Smooth muscle cell (in vitro differentiated cells): Measurements from ENCODE around the gene PFN3. TPM values are rescaled to one million over a fixed set of nuclear protein-coding genes. Genes with fewer than 3 reads are reported as not detected.

ENCODE experiments used
- DNase-seq: peaks from one replicate; lab custom pipeline; 2025; ENCODE audit not compliant: unreplicated experiment; lab: John Stamatoyannopoulos, UW
- H2AFZ ChIP-seq: fragments of 200-600 bp; sonication (generic); 2 replicates; pipeline ENCODE4 v1.6.0; 2016; ENCODE audit warnings: antibody characterized with exemption, low read depth, mild to moderate bottlenecking
- H3F3A ChIP-seq: fragments of 200-600 bp; sonication (generic); 2 replicates; pipeline ENCODE4 v1.6.0; 2017; ENCODE audit warnings: antibody characterized with exemption, low read depth
- H3K27ac ChIP-seq: fragments of 200-600 bp; sonication (generic); 2 replicates; pipeline ENCODE4 v1.5.1; 2016; ENCODE audit warnings: low read depth, mild to moderate bottlenecking
- H3K27me3 ChIP-seq: fragments of 200-600 bp; sonication (generic); 2 replicates; pipeline ENCODE4 v1.6.1; 2016; ENCODE audit warnings: low read depth, mild to moderate bottlenecking
- H3K36me3 ChIP-seq: fragments of 200-600 bp; sonication (generic); 2 replicates; pipeline ENCODE4 v1.5.1; 2016; ENCODE audit warnings: low read depth
- H3K4me1 ChIP-seq: fragments of 200-600 bp; sonication (generic); 2 replicates; pipeline ENCODE4 v1.5.1; 2016; ENCODE audit warnings: low read depth
- H3K4me2 ChIP-seq: fragments of 200-600 bp; sonication (generic); 2 replicates; pipeline ENCODE4 v1.6.0; 2016; ENCODE audit warnings: mild to moderate bottlenecking
- H3K4me3 ChIP-seq: fragments of 200-600 bp; sonication (generic); 2 replicates; pipeline ENCODE4 v1.5.1; 2016; ENCODE audit warnings: mild to moderate bottlenecking
- H3K79me2 ChIP-seq: fragments of 200-600 bp; sonication (generic); 2 replicates; pipeline ENCODE4 v1.6.0; 2016; ENCODE audit warnings: low read depth, mild to moderate bottlenecking
- H3K9ac ChIP-seq: fragments of 200-600 bp; sonication (generic); 2 replicates; pipeline ENCODE4 v1.6.0; 2016; ENCODE audit warnings: low read depth
- H3K9me3 ChIP-seq: fragments of 200-600 bp; sonication (generic); replicated peaks from 2 replicates; pipeline ENCODE4 v1.5.1; 2016; ENCODE audit warnings: low read depth
- H4K20me1 ChIP-seq: fragments of 200-600 bp; sonication (generic); 2 replicates; pipeline ENCODE4 v1.6.0; 2016; ENCODE audit warnings: low read depth
- WGBS: methylation state at CpG from one replicate; pipeline ENCODE4 v1.1.7; 2016; ENCODE audit warnings: low lambda C conversion rate; 5-methylcytosine and 5-hydroxymethylcytosine counted together
- polyA plus RNA-seq: library from polyadenylated mRNA; unstranded; fragments of >200 nt; fragmentation: Nextera tagmentation; extraction: Ambion mirVana; gene quantifications from 2 replicates; pipeline ENCODE4 v1.2.1, GENCODE V29; 2016
- total RNA-seq: library from RNA; depleted of rRNA; stranded (reverse); fragments of >200 nt; gene quantifications from 2 replicates; pipeline ENCODE4 v1.2.3, GENCODE V29; 2014
- TF ChIP-seq, protein P1 (sequence below): fragments of 200-600 bp; sonication (generic); IDR thresholded peaks from 2 replicates; pipeline ENCODE4 v1.5.1; 2017; ENCODE audit warnings: borderline replicate concordance, mild to moderate bottlenecking, antibody characterized with exemption; ENCODE audit not compliant: insufficient read depth, poor library complexity, severe bottlenecking

The PFN3 gene
- total and polyA plus RNA-seq, 2 experiments from 2014 or later: not detected

DNA sequence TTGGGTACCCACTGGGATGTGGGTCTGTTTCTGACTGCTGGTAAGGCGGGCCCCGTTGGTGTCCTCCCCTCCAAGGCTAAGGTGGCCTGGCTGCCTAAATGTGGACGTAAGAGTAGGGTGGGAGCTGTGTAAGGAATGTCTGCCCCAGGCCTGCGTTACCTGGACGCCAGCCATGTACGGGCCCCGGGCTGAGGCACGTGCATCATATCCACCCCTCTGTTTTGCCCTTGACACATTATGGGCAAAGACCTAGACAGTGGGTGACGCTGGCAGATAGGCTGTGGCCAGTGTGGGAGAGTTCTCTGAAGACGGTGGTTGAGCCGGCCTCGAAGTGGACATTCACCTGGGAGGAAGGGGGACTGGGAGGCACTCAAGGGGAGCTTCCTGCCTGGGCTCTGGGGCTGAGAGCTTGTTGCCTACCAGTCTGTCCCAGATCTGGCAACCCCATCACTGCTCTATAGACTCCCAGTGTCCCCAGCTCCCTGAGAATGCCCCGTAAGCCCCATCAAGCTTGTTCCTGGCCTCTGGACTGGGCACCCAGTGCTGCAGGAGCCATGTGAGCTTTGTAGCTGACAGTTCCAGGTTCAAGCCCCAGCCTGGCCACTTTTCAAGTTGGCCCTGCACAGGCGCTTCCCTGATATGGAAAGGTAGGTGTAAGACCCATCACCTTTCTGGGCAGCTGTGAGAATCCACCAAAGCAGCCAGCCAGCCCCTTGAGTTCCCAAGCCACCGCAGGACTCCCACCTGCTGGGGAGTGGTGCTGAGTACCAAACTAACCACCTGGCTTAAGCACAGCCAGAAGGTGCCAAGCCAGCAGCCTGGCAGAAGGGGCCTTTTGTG lies 42.9 kb upstream of the PFN3 start:
- H3K27ac ChIP-seq: no peak overlapping the region
- H3K4me3 ChIP-seq: no peak overlapping the region
- H2AFZ ChIP-seq: no peak overlapping the region
- no peaks in the 10 kb centered on the region for H3K9me3 ChIP-seq
- H3K4me1 ChIP-seq: peaks cover 13% of the 10 kb centered on the region
- H3K79me2 ChIP-seq: no peaks in the 10 kb centered on the region
- WGBS: 96% methylated on average over 15 of the region's 15 CpGs
- peaks cover 3% of the 10 kb centered on the region for H4K20me1 ChIP-seq
- TF ChIP-seq, protein P1, sequence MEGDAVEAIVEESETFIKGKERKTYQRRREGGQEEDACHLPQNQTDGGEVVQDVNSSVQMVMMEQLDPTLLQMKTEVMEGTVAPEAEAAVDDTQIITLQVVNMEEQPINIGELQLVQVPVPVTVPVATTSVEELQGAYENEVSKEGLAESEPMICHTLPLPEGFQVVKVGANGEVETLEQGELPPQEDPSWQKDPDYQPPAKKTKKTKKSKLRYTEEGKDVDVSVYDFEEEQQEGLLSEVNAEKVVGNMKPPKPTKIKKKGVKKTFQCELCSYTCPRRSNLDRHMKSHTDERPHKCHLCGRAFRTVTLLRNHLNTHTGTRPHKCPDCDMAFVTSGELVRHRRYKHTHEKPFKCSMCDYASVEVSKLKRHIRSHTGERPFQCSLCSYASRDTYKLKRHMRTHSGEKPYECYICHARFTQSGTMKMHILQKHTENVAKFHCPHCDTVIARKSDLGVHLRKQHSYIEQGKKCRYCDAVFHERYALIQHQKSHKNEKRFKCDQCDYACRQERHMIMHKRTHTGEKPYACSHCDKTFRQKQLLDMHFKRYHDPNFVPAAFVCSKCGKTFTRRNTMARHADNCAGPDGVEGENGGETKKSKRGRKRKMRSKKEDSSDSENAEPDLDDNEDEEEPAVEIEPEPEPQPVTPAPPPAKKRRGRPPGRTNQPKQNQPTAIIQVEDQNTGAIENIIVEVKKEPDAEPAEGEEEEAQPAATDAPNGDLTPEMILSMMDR: no peak
- no peaks in the 10 kb centered on the region for H3K36me3 ChIP-seq
- no peak overlapping the region for H3K9ac ChIP-seq
- H3F3A ChIP-seq: peaks cover 5% of the 10 kb centered on the region
- no peak overlapping the region for H3K4me2 ChIP-seq
- H3K27me3 ChIP-seq: no peaks in the 10 kb centered on the region
- no peak for DNase-seq

DNA sequence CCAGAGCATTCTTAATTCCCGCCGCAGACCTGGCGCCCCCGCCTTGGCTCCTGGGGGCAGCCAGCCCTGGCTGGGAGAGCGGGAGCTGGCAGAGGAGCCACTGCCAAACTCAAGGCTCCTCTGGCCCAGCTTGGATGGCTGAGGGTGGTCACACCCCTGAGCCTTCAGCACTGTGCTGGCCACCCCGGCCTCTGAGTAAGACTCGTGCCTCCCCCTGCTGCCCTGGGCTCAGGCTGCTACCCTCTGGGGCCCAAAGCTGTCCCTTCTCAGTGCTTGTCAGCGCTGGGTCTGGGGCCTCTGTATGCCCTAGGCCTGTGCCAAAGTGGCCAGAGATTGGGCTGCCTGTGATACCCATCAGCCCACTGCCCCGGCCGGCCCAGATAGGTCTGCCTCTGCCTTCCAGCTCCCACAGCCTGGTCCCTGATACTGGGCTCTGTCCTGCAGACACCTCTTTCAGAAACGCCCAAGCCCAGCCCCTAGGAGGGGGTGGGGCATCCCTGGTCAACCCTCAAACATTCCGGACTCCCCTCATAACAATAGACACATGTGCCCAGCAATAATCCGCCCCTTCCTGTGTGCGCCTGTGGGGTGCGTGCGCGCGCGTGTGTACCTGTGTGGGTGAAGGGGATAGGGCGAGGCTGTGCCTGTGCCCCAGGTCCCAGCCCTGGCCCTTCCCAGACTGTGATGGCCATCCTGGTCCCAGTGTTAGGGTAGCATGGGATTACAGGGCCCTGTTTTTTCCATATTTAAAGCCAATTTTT lies 41.8 kb upstream of the PFN3 start:
- Histone ChIP-seq H3F3A (no peaks in the 10 kb centered on the region), H3K4me3 (no peak overlapping the region), H3K27ac (no peak overlapping the region), H3K4me2 (no peak overlapping the region), H3K27me3 (no peaks in the 10 kb centered on the region), H3K4me1 (peaks cover 4% of the 10 kb centered on the region), H2AFZ (no peak overlapping the region), H3K79me2 (no peaks in the 10 kb centered on the region), H3K9me3 (no peaks in the 10 kb centered on the region), H4K20me1 (no peaks in the 10 kb centered on the region), H3K36me3 (no peaks in the 10 kb centered on the region), H3K9ac (no peak overlapping the region)
- DNase-seq: no peak
- WGBS: 97% methylated on average over 20 of the region's 20 CpGs
- TF ChIP-seq, protein P1: no peak

DNA sequence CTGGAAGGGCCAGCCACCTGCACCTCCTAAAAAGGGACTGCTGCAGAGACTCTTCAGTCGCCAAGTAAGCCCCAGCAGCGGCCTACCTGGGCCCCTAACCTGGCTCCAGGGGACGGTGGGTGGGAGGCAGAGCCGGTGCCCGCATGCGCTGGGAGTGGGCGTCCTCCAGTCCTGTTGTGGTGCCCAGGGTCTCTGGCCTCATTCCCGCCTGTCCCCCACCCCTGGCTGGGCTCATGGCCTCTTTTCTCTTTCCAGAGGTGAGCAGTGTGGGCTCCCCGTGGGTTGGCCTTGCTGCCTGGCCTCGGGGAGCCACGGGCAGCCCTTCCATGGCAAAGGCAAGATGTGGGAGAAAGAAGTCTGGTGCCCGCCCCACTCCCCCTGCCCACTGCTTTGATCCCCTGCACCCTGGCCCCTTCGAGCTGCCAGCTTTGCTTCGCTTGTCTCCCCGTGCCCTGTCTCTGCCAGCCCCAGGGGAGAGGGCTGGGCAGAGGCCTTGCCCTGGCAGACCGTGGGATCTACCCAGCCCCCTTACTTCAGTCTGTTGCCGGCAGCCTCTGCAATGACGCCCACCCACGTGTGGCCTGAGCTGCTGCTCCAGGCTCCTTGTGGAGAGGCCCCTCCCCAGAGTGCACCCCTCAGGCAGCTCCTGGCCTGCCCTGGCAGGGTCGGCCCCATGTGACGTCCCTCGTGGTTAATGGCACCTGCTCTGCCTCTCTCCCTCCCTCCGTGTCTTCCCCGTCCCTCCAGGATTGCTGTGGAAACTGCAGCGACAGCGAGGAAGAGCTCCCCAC lies 40.7 kb upstream of the PFN3 start:
- no peak overlapping the region for H3K9ac ChIP-seq
- H2AFZ ChIP-seq: no peak overlapping the region
- 92% methylated on average over 20 of the region's 26 CpGs for WGBS
- H3K79me2 ChIP-seq: no peaks in the 10 kb centered on the region
- H3K4me1 ChIP-seq: peaks cover 4% of the 10 kb centered on the region
- DNase-seq: no peak
- no peaks in the 10 kb centered on the region for H3K27me3 ChIP-seq
- no peaks in the 10 kb centered on the region for H3K36me3 ChIP-seq
- no peak overlapping the region for H3K4me2 ChIP-seq
- TF ChIP-seq, protein P1: no peak
- H3F3A ChIP-seq: no peaks in the 10 kb centered on the region
- no peaks in the 10 kb centered on the region for H4K20me1 ChIP-seq
- H3K4me3 ChIP-seq: no peak overlapping the region
- H3K27ac ChIP-seq: no peak overlapping the region
- no peaks in the 10 kb centered on the region for H3K9me3 ChIP-seq
